Mesenchymal stem cell (in vitro differentiated cells and primary cell): ENCODE measurements around the gene RABGAP1L.
"Not testable (repeated sequence)": the region's sequence is repeated elsewhere in the genome, so short reads cannot be mapped to it uniquely, and the experiment has no call there.

ENCODE experiments used
- DNase-seq: peaks from one replicate; pipeline ENCODE4 v3.0.0-alpha.2; 2013
- H2AFZ ChIP-seq: one replicate; pipeline ENCODE4 v1.6.1; 2013; ENCODE audit warnings: low read depth, mild to moderate bottlenecking, control low read depth, inconsistent platforms, low read length, moderate library complexity
- H2AK5ac ChIP-seq: 2 replicates; pipeline ENCODE4 v1.6.1; 2013; ENCODE audit warnings: low read length, moderate library complexity, mild to moderate bottlenecking, inconsistent platforms; ENCODE audit not compliant: severe bottlenecking
- H2BK120ac ChIP-seq: one replicate; pipeline ENCODE4 v1.6.1; 2013; ENCODE audit warnings: low read depth, mild to moderate bottlenecking, inconsistent platforms, low read length, moderate library complexity
- H2BK12ac ChIP-seq, 2 experiments: one replicate each; pipeline ENCODE4 v1.6.1; 2013; ENCODE audit warnings: inconsistent platforms in 2 of 2, low read length in 2 of 2, mild to moderate bottlenecking in 2 of 2, moderate library complexity in 2 of 2, control low read depth in 1 of 2
- H2BK15ac ChIP-seq: one replicate; pipeline ENCODE4 v1.6.1; 2013; ENCODE audit warnings: mild to moderate bottlenecking, low read depth, inconsistent platforms; ENCODE audit not compliant: poor library complexity, severe bottlenecking
- H2BK5ac ChIP-seq: 2 replicates; pipeline ENCODE4 v1.6.1; 2013; ENCODE audit warnings: low read depth, mild to moderate bottlenecking, low read length, control low read depth, inconsistent platforms; ENCODE audit not compliant: poor library complexity, severe bottlenecking
- H3K14ac ChIP-seq, 2 experiments: one replicate each; pipeline ENCODE4 v1.6.1; 2013; ENCODE audit warnings: inconsistent platforms in 2 of 2, low read length in 2 of 2, control low read depth in 1 of 2, mild to moderate bottlenecking in 1 of 2, moderate library complexity in 1 of 2
- H3K18ac ChIP-seq, 2 experiments: one replicate each; pipeline ENCODE4 v1.6.1; 2013; ENCODE audit warnings: inconsistent platforms in 2 of 2, low read length in 2 of 2, control low read depth in 1 of 2, low read depth in 1 of 2, mild to moderate bottlenecking in 1 of 2
- H3K23ac ChIP-seq, 2 experiments: one replicate each; pipeline ENCODE4 v1.6.1; 2013; ENCODE audit warnings: inconsistent platforms in 2 of 2, low read length in 2 of 2, mild to moderate bottlenecking in 2 of 2, moderate library complexity in 2 of 2, control low read depth in 1 of 2
- H3K27ac ChIP-seq: 2 replicates; pipeline ENCODE4 v1.5.1; 2013; ENCODE audit warnings: mild to moderate bottlenecking, moderate library complexity, low read length, control low read depth, inconsistent platforms; ENCODE audit not compliant: poor library complexity, severe bottlenecking
- H3K27me3 ChIP-seq, 2 experiments: 2 replicates each; pipeline versions ENCODE4 v1.6.1 to v1.7.0; 2013; ENCODE audit warnings: low read length in 2 of 2, mild to moderate bottlenecking in 2 of 2, moderate library complexity in 2 of 2, control low read depth in 1 of 2, inconsistent platforms in 1 of 2; ENCODE audit not compliant: control insufficient read depth in 1 of 2, insufficient read depth in 1 of 2
- H3K36me3 ChIP-seq, 2 experiments: 2 replicates each; pipeline versions ENCODE4 v1.6.1 to v1.7.0; 2013; ENCODE audit warnings: low read length in 2 of 2, control low read depth in 1 of 2, inconsistent platforms in 1 of 2, low read depth in 1 of 2, mild to moderate bottlenecking in 1 of 2; ENCODE audit not compliant: insufficient read depth in 2 of 2, control insufficient read depth in 1 of 2
- H3K4ac ChIP-seq, 2 experiments: one replicate each; pipeline ENCODE4 v1.6.1; 2013; ENCODE audit warnings: inconsistent platforms in 2 of 2, low read length in 2 of 2, mild to moderate bottlenecking in 2 of 2, moderate library complexity in 2 of 2, control low read depth in 1 of 2, low read depth in 1 of 2
- H3K4me1 ChIP-seq: 2 replicates; pipeline ENCODE4 v1.6.1; 2013; ENCODE audit warnings: low read depth, low read length, control low read depth; ENCODE audit not compliant: control insufficient read depth, insufficient read depth
- H3K4me2 ChIP-seq: 2 replicates; pipeline ENCODE4 v1.6.1; 2013; ENCODE audit warnings: low read length, mild to moderate bottlenecking, inconsistent platforms; ENCODE audit not compliant: poor library complexity, severe bottlenecking
- H3K4me3 ChIP-seq, 2 experiments: 2 replicates each; pipeline versions ENCODE4 v1.5.1 to v1.7.0; 2013; ENCODE audit warnings: low read length in 2 of 2, mild to moderate bottlenecking in 2 of 2, control low read depth in 1 of 2, low read depth in 1 of 2; ENCODE audit not compliant: insufficient read depth in 1 of 2
- H3K79me1 ChIP-seq: replicated peaks from 2 replicates; pipeline ENCODE4 v1.6.1; 2013; ENCODE audit warnings: mild to moderate bottlenecking, control low read depth, low read length, inconsistent platforms; ENCODE audit not compliant: poor library complexity, severe bottlenecking
- H3K9ac ChIP-seq: 2 replicates; pipeline ENCODE4 v1.7.0; 2013; ENCODE audit warnings: mild to moderate bottlenecking, low read length, moderate library complexity
- H3K9me3 ChIP-seq: 2 replicates; pipeline ENCODE4 v1.7.0; 2013; ENCODE audit warnings: mild to moderate bottlenecking, low read length; ENCODE audit not compliant: control insufficient read depth
- H4K8ac ChIP-seq: one replicate; pipeline ENCODE4 v1.6.1; 2013; ENCODE audit warnings: inconsistent platforms, mild to moderate bottlenecking, low read length, moderate library complexity
- H4K91ac ChIP-seq: one replicate; pipeline ENCODE4 v1.6.1; 2013; ENCODE audit warnings: mild to moderate bottlenecking, low read length, inconsistent platforms
- WGBS: methylation state at CpG from one replicate; pipeline ENCODE4 v1.1.7; 2013; ENCODE audit warnings: mixed read lengths; 5-methylcytosine and 5-hydroxymethylcytosine counted together

Gene RABGAP1L

GRCh38 chr1:175023922-175024242 is 864.6 kb downstream of the RABGAP1L start:
- not testable (repeated sequence) for H3K4ac ChIP-seq, H3K36me3 ChIP-seq, H3K9me3 ChIP-seq, H2BK5ac ChIP-seq, H3K18ac ChIP-seq, H2BK12ac ChIP-seq, H3K23ac ChIP-seq, H3K14ac ChIP-seq, H2BK15ac ChIP-seq, DNase-seq, H2AK5ac ChIP-seq, H2BK120ac ChIP-seq, H3K27ac ChIP-seq, H3K79me1 ChIP-seq, H3K27me3 ChIP-seq, H3K4me1 ChIP-seq
- peak overlapping the region; percentile 70 for H3K4me2 ChIP-seq
- WGBS = 100% methylated on average over 2 of the region's 2 CpGs
- H4K8ac ChIP-seq = peak overlapping the region; percentile 81
- H2AFZ ChIP-seq = peak overlapping the region; percentile 1
- H3K9ac ChIP-seq = peak overlapping the region; percentile 93
- H3K4me3 ChIP-seq = peak overlapping the region in 1 of 2 experiments; percentile 97
- peak overlapping the region; percentile 4 for H4K91ac ChIP-seq

- no peak overlapping the region for H3K14ac ChIP-seq
- no peaks in the 10 kb centered on the region for H3K9me3 ChIP-seq
- no peak for DNase-seq
- no peak overlapping the region for H3K18ac ChIP-seq
- no peak overlapping the region for H2AK5ac ChIP-seq
- H4K91ac ChIP-seq = no peak overlapping the region
- H3K23ac ChIP-seq = no peak overlapping the region
- H4K8ac ChIP-seq = no peak overlapping the region
- no peak overlapping the region for H2BK12ac ChIP-seq
- no peak overlapping the region for H3K4me3 ChIP-seq
- H2BK120ac ChIP-seq = no peak overlapping the region
- no peaks in the 10 kb centered on the region for H3K27me3 ChIP-seq
- no peak overlapping the region for H2BK15ac ChIP-seq
- H2AFZ ChIP-seq = no peak overlapping the region
- H3K36me3 ChIP-seq = peaks cover 0 to 3% of the 10 kb centered on the region in 2 experiments
- no peak overlapping the region for H2BK5ac ChIP-seq
- whole genome bisulfite sequencing = 98% methylated on average over 1 of the region's 2 CpGs
- H3K9ac ChIP-seq = no peak overlapping the region
- no peak overlapping the region for H3K4ac ChIP-seq
- H3K27ac ChIP-seq = no peak overlapping the region
- H3K4me2 ChIP-seq = no peak overlapping the region
- peaks cover 9% of the 10 kb centered on the region for H3K79me1 ChIP-seq
- H3K4me1 ChIP-seq = peaks cover 3% of the 10 kb centered on the region
Observed at GRCh38 chr1:175024773-175025172, 865.5 kb downstream of the RABGAP1L start.

DNA sequence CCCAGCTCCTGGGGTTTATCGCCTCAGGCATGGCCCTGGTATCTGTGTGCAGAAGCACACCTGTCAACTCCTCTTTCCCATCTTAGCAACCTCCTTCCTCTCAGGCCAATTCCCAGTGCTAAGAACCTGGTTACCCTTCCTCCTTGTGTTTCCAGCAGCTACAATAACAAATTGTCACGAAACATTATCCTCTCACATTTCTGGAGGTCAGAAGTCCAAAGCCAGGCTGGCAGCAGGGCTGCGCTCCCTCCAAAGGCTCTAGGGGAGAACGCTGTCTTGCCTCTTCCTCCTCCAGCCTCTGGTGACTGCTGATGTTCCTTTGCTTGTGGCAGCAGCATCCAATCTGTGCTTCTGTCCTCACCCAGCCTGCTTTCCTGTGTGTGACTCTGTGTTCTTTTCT is 874.6 kb downstream of the RABGAP1L start:
- Histone ChIP-seq H3K9ac (no peak overlapping the region), H3K27me3 (peaks cover 3 to 11% of the 10 kb centered on the region in 2 experiments), H2BK5ac (no peak overlapping the region), H3K27ac (no peak overlapping the region), H2AK5ac (no peak overlapping the region), H4K91ac (no peak overlapping the region), H3K23ac (no peak overlapping the region), H3K4ac (no peak overlapping the region), H3K4me1 (peaks cover 3% of the 10 kb centered on the region), H3K18ac (no peak overlapping the region), H2BK120ac (no peak overlapping the region), H3K36me3 (no peaks in the 10 kb centered on the region), H3K79me1 (no peaks in the 10 kb centered on the region), H3K14ac (no peak overlapping the region), H2BK12ac (no peak overlapping the region), H4K8ac (no peak overlapping the region), H2AFZ (no peak overlapping the region), H2BK15ac (no peak overlapping the region), H3K4me3 (no peak overlapping the region), H3K4me2 (no peak overlapping the region), H3K9me3 (no peaks in the 10 kb centered on the region)
- DNase-seq = no peak
- 87% methylated on average over 4 of the region's 4 CpGs for WGBS

DNA sequence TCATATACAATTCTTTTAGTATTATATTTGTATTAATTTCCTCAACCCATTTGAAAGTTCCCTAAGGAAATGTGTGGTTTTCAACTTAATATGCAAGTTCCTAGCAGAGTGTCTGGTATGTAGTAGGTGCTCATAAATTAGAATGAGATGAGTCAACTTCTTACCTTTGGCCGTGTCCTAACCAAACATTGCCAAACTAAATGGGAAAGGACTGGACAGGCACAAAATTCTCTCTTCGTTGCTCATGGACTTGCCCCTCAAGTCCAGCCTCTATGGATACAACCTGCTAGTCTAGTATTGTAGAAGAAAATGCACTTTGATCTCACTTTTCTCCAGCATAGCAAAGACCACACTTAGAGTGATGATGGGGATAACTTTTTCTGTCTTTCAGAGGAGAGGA is 875.5 kb downstream of the RABGAP1L start:
- H2BK120ac ChIP-seq = no peak overlapping the region
- H3K23ac ChIP-seq = no peak overlapping the region
- H2BK12ac ChIP-seq = no peak overlapping the region
- H3K4me2 ChIP-seq = no peak overlapping the region
- H4K8ac ChIP-seq = no peak overlapping the region
- no peak overlapping the region for H3K14ac ChIP-seq
- H3K4ac ChIP-seq = no peak overlapping the region
- H2AFZ ChIP-seq = no peak overlapping the region
- H2BK5ac ChIP-seq = no peak overlapping the region
- no peaks in the 10 kb centered on the region for H3K9me3 ChIP-seq
- H2BK15ac ChIP-seq = no peak overlapping the region
- no peaks in the 10 kb centered on the region for H3K79me1 ChIP-seq
- no peaks in the 10 kb centered on the region for H3K4me1 ChIP-seq
- no peak overlapping the region for H3K27ac ChIP-seq
- WGBS = 50% methylated on average over 1 of the region's 2 CpGs
- DNase-seq = no peak
- H3K4me3 ChIP-seq = no peak overlapping the region
- H3K27me3 ChIP-seq = peaks cover 5 to 11% of the 10 kb centered on the region in 2 experiments
- no peak overlapping the region for H2AK5ac ChIP-seq
- H3K18ac ChIP-seq = no peak overlapping the region
- no peaks in the 10 kb centered on the region for H3K36me3 ChIP-seq
- no peak overlapping the region for H3K9ac ChIP-seq
- H4K91ac ChIP-seq = no peak overlapping the region
